MM.1S (cell line): ENCODE data around the gene DMRT2.

Experiments used
- EZH2 ChIP-seq: fragments of 300-600 bp; sonication (generic); optimal IDR thresholded peaks from 2 replicates; pipeline ENCODE3; 2017; ENCODE audit warnings: low read depth, mild to moderate bottlenecking, antibody characterized with exemption, low read length, mixed read lengths
- TF ChIP-seq, protein P1 (sequence below): fragments of 300-600 bp; sonication (generic); IDR thresholded peaks from 2 replicates; pipeline ENCODE4 v1.5.1; 2016; ENCODE audit warnings: antibody characterized with exemption, low read length, mixed read lengths

DNA sequence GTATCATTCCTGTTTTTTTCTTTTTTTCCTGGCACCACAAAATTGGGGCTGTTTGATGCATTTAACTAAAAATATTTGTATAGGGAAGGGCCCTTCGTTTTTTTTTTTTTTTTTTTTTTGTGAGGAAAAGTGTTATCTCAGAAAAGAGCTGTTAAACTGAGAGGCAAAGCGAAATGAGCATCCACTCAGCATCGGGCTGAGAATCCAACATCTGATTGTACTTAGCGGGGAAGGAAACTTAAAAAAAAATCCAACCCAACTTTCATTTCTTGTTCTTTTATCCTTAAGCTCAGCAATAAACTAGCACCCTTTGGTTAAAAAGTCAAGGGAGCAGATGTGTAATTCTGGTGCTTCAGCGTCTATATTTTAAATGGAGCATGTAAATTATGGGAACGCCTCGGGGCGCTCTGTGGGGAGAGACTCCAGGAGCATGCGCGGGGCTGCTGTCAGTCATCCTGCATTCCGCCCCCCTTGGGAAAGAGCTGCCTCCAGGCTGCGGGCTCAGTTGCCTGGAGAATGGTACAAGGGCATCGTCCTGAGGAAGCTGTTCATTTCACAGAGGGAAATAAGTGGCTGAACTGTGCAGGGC, 33.3 kb downstream of the DMRT2 start:
- TF ChIP-seq EZH2: no peak
- TF ChIP-seq, protein P1, sequence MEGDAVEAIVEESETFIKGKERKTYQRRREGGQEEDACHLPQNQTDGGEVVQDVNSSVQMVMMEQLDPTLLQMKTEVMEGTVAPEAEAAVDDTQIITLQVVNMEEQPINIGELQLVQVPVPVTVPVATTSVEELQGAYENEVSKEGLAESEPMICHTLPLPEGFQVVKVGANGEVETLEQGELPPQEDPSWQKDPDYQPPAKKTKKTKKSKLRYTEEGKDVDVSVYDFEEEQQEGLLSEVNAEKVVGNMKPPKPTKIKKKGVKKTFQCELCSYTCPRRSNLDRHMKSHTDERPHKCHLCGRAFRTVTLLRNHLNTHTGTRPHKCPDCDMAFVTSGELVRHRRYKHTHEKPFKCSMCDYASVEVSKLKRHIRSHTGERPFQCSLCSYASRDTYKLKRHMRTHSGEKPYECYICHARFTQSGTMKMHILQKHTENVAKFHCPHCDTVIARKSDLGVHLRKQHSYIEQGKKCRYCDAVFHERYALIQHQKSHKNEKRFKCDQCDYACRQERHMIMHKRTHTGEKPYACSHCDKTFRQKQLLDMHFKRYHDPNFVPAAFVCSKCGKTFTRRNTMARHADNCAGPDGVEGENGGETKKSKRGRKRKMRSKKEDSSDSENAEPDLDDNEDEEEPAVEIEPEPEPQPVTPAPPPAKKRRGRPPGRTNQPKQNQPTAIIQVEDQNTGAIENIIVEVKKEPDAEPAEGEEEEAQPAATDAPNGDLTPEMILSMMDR: no peak
